NOMO-1 (cell line): Measurements from ENCODE around the gene MICAL2.

Experiments
- DNase-seq, 2 experiments: peaks; one replicate each; lab custom pipeline; 2025; ENCODE audit not compliant: unreplicated experiment in 2 of 2; lab: John Stamatoyannopoulos, UW

MICAL2 gene

GRCh38 chr11:12110201-12110713, at the start of gene MICAL2:
MICAL2 (plus strand) TSS chr11:12110590; CDS start chr11:12162156, 51,566 bp downstream.
- peak; percentile 83 to 95 for DNase-seq

GRCh38 chr11:12061851-12062560, 48.4 kb upstream of the MICAL2 start:
- no peak for DNase-seq

GRCh38 chr11:12063251-12063650, 47.1 kb upstream of the MICAL2 start:
- no peak for DNase-seq

GRCh38 chr11:12064136-12064953, 46.0 kb upstream of the MICAL2 start:
- DNase-seq: no peak

DNA sequence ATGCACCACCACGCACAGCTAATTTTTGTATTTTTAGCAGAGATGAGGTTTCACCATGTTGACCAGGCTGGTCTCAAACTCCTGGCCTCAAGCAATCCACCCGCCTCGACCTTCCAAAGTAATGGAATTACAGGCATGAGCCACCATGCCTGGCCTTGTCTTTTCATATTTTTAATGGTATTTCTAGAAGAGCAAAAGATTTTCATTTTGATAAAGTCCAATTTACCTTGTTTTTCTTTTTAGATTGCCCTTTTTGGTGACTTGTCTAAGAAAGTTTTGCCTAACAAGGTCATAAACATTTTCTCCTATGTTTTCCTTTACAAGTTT, 45.5 kb upstream of the MICAL2 start:
- no peak for DNase-seq

GRCh38 chr11:12066056-12066798, 44.2 kb upstream of the MICAL2 start:
- peak in 1 of 2 experiments; percentile 33 for DNase-seq

DNA sequence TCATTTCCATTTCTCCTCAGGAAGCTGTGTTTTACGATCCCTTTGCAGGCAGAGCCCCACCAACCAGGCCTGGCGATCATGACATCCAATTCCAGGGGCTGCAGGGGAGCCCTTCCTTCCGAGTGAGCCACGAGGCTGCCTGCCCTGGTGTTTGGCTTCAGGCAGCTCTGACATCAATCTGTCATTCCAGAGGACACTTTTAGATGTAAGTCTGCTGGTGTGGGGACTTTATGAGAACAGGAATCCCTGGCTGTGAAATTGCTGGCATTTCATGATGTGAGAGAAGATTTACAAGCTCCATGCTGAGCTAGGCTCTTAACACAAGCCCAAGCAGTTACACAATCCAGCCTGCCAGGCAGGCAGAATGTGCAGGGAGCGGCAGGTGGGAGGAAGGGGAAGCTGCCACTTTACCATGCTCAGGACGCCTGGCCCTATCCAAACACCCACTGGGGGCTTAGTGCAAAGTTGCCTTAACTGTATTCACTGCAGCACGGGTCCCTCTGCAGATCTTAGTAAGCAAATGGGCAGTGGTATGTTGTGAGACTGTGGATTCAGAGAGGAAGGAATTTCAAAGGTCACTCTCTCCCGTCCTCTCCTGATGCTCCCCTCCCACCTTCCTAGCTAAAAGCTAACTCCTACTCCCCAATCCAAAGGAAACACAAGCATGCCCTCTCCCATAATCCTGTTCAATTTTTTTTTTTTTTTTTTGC, 43.4 kb upstream of the MICAL2 start:
- DNase-seq: peak; percentile 56 to 66

GRCh38 chr11:12067796-12068357, 42.5 kb upstream of the MICAL2 start:
- DNase-seq: no peak

DNA sequence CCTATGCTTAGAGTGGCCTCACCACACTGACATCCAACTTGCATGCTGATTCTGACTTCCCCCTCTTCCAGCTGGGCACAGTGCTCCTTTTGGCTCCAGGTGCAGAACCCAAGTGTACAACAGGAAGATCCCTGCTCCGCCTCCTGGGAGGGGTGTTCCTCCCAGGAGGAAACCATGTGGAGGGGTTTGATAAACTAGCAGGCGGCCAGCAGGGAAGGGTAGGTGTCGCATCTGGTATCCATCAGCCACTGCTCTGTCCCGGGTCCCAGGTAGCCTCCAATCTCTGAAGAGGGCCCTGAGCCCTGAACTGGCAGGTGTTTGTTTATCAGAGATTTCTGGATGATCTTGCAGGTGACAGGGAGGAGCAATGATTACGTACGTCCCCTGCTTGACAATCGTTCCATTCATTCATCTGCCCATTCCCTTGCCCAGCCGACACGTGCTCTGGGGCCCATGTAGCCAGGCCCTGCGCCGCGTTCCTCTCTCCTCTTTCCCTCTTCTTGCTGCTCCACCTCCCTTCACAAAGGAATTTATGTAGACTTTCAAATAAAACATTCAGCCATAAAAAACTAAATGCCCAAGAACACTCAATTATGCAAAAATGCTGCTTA, 41.2 kb upstream of the MICAL2 start:
- no peak for DNase-seq

DNA sequence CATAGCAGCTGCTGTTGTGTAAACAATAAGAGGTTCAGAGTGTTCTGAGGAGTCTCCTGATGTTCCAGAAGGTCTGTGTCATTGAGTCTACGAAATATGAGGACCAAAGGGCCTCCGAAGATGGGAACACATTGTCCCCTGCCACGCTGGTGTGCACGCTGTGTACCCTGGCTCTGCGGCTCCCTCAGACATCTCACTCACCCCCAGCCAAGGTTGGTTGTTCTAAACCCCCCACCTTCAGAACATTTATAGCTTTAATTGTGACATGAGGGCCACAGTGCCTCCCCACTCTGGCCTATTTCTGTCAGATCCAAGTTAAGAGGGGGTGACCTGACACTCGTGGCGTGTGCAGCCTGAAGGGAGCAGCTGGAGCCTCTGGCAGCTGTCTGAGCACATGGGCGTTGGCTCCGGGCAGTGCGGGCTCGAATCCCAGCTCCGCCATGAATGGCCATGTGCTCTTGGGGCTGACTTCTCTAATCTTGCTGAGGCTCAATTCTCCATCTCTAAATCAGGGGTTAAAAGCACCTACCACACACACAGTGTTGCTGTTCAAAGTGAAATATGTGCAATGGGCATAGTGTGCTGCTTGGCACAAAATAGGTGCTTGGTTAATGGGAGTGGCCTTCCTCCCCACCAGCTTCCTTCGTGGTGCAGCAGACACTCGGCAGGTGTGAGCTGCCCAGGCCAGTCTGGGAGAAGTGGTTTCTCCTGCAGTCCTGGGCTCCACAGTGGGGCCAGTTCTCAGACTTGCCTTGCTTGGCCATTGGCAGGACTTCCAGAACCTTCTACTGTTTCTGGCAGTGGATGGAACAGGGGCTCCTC, 39.7 kb upstream of the MICAL2 start:
- DNase-seq: no peak

DNA sequence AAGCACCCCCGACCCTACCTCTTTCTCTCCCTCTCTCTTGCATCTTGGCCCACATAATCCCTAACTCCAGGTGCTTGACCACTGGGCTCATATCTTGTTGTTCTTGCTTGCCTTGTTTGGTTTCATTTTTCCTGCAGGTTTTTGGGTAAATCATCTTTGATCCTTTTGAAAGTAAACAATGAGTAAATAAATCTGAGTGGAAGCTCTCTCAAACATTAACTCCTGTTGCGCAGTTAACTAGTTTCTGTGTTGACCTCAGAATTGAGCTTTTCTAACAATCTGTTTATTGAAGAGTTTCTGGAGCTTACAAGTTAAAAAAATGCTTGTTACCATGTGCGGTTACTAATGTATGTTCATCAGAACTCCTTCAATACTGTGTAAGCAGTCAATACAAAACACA, 38.8 kb upstream of the MICAL2 start:
- DNase-seq: no peak

- DNase-seq: no peak
Measured at GRCh38 chr11:12073436-12073835, 37.0 kb upstream of the MICAL2 start.

DNA sequence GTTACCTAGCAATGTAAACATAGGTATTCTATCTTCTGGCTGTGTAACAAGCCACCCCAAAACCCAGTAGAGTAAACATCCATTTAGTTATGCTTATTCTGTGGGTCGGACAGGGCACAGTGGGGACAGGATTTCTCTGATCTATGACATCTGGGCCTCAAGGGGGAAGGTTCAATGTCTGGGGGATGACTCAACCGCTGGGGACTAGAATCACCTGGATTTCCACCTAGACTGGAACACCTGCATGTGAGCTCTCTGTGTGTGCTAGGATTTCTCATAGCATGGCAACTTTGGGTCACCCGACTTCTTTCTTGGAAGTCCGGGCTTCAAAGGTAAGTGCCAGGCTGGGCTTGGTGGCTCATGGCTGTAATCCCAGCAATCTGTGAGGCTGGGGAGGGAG, 36.5 kb upstream of the MICAL2 start:
- DNase-seq: no peak

DNA sequence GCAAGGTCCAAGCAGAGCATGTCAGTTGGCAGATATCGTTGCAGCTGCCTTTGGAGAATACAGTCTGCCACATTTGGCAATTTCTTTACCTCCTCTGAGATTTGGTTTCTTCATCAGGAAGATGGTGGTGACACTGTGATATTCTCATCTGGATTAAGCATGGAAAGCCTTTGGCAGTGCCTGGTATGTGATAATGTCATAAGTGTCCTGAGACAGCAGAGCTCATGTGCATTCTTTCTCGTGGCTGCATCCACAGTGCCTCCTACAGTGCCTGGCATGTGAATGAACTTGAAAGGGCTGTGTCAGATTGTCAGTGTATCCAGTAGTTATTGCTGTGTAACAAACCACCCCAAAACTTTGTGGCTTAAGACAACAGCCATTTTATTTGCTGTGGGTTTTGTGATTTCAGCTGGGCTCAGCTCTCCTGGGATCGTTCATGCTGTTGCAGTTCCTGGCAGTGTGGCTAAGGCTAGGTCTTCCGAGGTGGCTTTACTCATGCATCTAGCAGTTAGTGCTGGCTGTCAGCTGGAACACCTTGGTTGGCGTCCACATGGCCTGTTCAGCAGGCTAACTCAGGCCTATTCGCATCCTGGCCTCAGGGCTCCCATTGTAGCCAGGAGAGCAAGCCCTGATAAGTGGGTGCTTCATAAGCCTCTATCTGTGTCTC, 35.7 kb upstream of the MICAL2 start:
- DNase-seq: no peak

GRCh38 chr11:12075291-12075690, 35.1 kb upstream of the MICAL2 start:
- no peak for DNase-seq

GRCh38 chr11:12075822-12076821, 34.3 kb upstream of the MICAL2 start:
- no peak for DNase-seq

- no peak for DNase-seq
Measured at GRCh38 chr11:12076840-12077534, 33.4 kb upstream of the MICAL2 start.
